Cardiac septum (tissue), 1 donor: Measurements from ENCODE around the gene APEX2. TPM values are rescaled to one million over a fixed set of nuclear protein-coding genes. Genes with fewer than 3 reads are reported as not detected.

ENCODE experiments used
- total RNA-seq: library from RNA; stranded (reverse); fragmentation: NEBNext Ultra II Directional; extraction: Animal tissue kit (Norgen Biotek cat#: 25700); gene quantifications from one replicate; pipeline ENCODE4 v1.2.1, GENCODE V29; 2021
- donor health status: DM: no; HTN: no; CAD: no.

APEX2 gene
- total RNA-seq, 1 donor from 2014 or later = 8.4 TPM

Other genes starting within 250 kb of the APEX2 start
- not detected for gene ITIH6, start 202.1 kb upstream of the APEX2 start, total RNA-seq
- gene MAGED2, start 192.6 kb upstream of the APEX2 start, total RNA-seq = 91.5 TPM
- 4.6 TPM for gene TRO, start 79.5 kb upstream of the APEX2 start, total RNA-seq
- gene PFKFB1, start 6.2 kb upstream of the APEX2 start, total RNA-seq = 0.35 TPM
- 5.6 TPM for gene ALAS2, start 30.6 kb downstream of the APEX2 start, total RNA-seq
- not detected for gene PAGE2B, start 74.7 kb downstream of the APEX2 start, total RNA-seq
- not detected for gene PAGE2, start 88.7 kb downstream of the APEX2 start, total RNA-seq
- gene PAGE5, start 220.0 kb downstream of the APEX2 start, total RNA-seq = not detected